Limb (tissue), 2 donors: ENCODE measurements around the gene P2RX2.

ENCODE experiments used
- DNase-seq, 2 donors: peaks; one replicate each; pipeline ENCODE4 v3.0.0-alpha.2; 2016; ENCODE audit errors: extremely low spot score in 2 of 2

P2RX2 gene

GRCh38 chr12:132635076-132635955, 16.7 kb downstream of the P2RX2 start:
- no peak for DNase-seq

DNA sequence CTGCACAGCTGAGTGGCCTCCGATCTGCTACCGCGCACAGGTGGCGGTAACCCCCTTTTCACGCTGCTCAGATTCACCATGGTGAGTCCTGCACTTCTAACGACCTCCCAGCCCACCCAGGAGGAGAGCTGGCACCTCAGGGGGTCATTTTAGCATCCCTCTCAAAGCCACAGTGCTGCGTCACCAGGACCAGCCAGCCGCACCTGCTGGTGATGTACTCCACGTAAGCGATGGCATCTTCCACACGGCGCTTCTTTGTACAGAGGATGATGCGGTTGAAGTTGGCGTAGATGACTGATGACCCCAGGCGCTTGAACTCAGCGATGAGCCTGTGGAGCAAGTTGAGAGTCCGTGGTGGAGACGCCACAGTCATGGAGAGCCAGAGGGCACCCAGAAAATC, 19.2 kb downstream of the P2RX2 start:
- DNase-seq, result no peak

DNA sequence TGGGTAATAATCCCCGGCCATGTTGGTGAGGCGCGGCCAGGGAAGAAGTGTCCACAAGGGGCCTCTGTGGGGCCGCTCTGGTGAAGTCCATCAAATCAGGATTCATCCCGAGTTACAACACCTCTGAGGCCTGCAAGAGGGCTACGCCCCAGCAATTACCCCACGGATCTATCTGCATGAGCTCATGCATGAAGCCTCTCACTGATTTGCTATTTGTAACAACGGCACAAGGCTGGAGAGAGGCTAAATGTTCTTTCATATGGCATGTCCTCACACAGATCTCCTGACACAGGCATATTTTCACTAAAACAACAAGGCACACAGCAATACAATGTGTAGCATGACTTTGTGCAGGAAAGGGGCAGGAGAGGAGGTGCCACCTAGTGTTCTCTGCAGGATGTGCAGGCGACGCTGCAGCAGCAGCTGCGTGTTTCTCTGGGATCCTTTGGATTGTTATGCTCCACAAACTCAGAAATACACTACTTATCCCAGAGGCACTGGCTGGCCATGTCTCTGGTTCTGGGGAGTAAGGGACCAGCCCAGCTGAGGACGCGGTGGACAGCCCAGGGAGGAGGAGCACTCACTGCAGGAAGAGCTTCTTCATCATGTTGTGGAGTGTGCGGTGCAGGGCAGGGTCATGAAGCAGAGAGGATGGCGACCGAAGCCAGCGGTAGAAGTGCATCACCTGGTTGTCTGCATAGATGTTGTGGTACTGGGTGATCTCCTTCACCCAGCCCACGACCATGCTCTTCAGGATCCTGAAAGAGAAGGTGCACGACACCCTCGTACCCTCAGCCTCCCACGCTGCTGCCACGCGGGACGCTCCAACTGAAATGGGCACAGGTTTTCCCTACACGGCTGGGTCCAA, 20.2 kb downstream of the P2RX2 start:
- no peak for DNase-seq

DNA sequence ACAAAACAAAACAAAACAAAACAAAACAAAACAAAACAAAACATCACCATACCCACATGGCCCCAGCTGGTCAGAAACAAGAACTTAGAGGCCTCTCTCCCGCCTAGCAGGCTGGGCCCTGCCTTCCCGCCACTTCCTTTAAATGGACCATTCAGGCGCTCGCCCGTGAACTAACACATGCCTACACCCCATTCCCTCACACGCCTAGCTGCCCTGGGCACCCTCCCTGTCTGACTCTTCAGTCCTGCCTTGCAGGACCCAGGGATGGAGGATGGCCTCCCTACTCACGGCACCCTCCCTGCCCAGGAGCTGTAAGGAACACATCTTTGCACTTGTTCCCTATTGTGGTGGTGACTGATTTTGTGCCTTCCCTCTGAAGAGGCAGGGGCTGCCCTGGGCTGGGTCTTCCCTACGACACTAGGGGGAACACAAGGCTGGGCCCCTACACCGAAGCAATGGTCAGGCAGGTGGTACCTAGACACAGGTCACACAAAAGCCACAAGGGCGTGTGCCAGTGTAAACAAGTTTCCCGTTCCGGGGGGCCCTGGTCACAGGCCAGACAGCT, 21.5 kb downstream of the P2RX2 start:
- no peak for DNase-seq

- no peak for DNase-seq
Observed at GRCh38 chr12:132640936-132641335, 22.4 kb downstream of the P2RX2 start.

DNA sequence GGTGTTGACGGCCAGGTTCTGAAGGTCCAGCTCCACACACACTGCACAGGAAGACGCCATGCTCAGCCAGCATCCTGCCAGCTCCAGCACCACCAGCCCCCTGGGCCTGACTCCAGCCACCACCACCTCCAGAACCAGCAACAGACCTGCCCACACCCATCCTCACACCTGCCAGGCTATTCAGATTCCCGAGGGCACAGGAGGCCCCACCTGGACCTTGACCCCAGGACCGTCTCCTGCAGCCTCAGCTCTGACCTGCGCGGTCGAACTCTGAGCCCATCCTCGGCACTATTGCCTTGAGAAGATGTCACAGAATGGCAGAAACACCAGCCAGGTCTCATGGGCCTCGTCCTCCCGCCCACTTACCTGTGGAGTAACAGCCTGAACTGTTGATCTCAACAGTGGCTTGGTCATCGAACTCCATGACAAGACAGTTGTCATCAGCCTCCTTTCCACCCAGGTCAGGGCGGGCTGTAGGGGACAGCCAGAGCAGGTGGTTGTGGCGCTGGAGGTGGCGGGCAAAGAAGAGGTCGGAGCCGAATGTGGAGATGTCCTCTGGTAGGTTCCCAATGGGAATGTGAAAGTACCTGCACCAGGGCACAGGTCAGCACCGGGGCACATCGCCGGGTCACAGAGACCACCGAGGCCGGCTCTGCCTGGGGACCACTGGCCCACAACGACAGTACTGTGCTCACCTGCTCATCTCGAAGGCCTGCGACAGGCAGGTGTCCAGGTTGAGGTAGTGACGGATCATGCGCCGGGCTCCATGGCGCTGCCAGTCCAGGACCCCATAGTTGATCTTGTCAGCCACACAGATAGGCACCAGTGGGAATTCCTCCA, 23.5 kb downstream of the P2RX2 start:
- no peak for DNase-seq

DNA sequence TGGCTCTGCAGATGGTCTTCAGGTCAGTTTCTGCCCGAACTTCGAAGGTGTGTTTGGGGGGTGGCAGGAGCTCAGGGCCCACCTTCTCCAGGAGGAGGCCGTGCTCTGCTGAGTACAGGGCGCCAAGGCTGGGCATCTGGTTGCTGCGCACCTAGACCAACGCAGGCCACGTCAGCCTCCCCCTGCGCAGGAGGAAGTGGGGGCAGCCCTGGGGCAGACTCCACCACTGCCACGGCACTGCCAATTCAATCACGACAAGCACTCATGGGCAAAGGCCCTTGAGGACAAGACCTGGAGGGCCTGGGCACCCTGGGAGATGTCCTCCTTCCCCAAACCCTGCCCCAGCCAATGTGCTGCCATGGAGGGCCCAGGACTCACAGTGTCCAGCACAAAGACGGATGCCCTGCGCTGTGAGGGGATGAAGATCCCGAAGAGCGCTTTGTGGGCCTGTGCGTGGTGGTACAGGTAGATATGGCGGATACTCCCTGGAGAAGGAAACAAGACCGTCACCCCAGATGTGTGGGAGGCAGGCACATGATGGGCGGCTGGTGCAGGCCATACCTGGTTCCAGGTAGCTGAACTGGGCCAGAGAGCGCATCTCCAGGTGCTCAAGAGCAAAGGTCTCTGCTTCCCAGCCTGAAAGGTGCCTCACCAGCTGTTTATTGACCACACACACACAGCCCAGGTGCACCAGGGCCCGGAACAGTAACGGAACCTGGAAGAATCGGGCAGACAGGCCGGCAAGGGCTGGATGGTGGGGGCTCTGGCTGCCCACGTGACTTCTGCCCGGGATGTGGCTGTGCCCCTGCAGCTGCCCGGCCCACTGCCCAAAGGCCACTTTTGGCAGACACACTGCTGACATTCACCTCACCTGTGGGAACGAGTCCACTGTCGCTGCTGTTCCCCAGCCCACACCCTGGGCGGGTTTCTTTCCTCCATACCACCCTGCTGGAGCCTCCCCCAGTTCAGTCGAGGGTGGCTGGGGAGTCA, 24.6 kb downstream of the P2RX2 start:
- DNase-seq, result no peak

DNA sequence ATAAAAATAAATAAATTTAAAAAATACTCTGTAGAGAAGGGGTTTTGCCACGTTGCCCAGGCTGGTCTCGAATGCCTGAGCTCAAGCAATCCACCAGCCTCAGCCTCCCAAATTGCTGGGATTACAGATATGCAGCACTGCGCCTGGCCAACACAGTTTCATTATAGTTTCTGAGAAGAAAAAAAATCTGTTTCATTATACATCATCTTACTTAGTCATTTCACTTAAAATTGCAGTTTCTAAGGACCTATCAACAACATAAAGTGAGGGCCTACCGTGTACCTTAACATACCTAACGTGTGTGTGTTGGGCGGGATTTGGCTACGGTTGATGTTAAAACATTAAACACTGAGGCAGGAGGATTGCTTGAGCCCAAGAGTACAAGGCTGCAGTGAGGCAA, 28.3 kb downstream of the P2RX2 start:
- DNase-seq, result no peak

DNA sequence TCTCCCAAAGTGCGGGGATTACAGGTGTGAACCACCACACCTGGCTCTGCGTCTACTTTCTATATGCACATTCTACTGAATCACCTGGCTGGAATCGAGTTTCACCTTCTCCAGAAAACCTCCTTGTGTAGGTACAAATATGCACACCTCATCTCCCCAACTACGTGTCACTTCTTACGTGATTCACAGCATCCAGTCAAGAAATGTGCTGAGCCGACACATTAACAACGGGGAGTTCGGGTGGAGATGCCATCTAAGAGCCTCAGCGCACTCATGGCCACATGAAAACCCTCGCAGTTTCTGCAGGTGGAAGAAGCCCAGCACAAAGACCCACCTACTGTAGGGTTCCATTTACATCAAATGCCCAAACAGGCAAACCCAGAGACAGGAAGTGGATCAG, 29.3 kb downstream of the P2RX2 start:
- no peak for DNase-seq

- DNase-seq, result no peak
Observed at GRCh38 chr12:132648616-132649225, 30.1 kb downstream of the P2RX2 start.

DNA sequence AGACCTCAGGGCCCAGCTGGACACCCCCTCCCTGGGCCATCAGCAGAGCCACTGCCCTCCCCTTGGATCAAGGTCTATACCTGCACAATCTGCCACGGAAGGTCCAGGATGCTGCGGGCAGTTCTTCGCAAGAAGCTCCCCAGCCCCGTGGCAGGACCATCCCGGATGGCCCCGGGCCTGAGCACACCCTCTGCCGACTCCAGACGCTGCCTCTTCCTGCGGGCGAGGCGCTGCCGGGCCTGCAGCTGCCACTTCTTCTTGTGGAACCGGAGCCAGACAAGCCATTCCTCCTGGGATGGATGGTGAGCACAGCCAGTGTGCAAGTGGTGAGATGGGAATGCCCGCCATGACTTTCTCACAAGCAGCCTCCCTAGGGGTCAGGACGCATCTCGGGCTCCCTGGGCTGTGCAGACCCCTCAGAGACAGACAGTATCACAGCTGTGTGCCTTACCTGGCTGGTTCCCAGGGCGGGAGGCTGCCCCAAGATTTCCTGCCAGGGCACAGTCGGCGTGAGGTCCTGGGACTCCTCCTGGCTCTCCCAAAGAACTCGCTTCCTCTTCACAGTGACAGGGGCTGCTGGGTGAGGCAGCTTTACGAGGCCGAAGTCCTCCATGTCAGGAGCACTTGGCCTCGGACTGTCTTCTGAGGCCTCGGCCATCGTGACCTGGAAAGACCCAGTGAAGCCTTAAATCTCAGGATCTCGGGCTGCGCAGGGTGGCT, 30.8 kb downstream of the P2RX2 start:
- DNase-seq, result no peak

DNA sequence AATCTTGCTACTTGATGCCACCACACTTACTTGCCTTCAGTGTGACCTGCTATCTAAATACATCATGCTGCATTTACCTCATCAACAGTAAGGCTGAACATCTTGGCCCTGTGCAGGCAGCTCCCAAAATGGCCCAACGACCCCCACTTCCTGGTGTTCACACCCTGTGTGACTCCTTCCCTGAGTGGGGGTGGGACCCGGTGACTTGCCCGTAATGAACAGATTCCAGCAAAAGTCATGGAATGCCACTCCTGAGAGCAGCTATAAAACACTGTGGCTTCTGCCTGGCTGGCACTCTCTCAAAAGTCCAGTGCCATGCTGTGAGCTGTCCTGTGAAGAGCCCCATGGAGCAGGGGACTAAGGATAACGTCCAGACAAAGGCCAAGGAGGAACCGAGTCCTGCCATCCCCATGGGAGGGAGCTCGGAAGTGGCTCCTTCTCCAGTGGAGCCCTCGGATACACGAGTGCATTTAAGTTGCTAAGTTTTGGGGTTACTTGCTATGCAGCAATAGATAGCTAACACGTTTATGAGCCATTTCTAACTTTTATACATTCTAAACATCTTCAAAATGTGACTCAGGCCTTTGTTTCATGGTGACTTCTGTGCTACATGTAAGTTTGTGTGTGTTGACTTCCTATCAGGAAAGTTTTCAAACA, 33.0 kb downstream of the P2RX2 start:
- DNase-seq, result no peak

GRCh38 chr12:132653567-132654290, 35.2 kb downstream of the P2RX2 start:
- DNase-seq, result no peak

DNA sequence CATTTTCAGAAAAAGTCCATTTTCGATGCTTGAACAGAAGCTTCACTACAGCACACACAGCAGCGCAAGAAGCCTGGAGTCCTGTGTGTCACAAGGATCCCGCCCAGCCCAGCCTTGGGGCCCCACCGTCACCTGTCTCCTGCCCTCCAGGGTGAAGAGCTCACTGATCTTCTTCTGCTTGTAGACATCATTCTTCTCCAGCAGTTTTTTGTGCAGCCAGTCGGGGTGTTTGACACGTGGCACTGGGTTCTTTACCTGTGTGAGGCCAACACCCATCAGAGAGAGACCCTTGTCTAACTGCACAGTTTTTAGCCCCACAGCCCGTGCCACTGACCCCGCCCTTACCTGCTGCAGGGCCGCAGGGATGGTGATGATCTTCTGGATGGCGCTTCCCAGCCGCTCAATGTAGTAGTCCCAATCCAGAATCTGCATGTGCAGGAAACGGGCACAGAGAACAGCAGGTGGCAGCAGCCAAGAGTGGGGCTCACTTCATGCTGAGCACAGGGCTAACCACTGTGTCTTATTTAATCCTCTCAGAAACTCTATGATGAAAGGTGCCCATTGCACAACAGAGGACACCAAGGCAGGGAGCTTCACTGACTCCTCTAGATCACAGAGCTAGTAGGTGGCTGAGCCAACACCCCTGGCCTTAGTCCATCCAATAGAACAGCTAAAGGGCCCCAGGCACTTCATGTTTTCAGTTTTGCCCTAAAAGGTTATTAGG, 38.6 kb downstream of the P2RX2 start:
- DNase-seq, result no peak

DNA sequence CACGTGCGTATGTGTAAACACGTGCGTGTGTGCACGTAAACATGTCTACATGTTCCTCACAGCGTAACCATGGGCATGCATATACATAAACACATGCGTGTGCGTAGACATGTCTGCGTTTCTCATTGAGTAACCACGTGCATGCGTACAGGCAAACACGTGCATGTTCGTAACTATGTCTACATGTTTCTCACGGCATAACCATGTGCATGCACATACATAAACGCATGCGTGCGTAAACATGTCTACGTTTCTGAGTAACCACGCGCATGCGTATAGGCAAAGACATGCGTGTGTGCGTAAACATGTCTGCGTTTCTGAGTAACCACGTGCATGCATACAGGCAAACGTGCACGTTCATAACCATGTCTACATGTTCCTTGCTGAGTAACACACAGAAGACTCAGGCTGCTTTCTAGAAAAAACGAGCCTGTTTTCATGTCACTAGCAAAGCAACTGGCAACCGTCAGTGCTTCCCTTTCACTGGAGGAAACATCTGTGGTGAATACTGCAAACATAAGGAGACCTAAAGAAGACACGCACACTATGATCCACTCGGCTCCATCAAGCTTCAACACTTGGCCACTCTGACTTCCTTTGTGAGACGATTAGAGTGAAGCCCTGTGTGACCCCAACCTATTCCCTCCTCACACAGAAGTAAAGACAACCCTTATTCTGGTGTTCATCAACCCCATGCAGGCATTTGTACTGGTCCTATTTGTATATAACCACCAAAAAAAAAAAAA, 39.7 kb downstream of the P2RX2 start:
- no peak for DNase-seq

- DNase-seq, result no peak
Observed at GRCh38 chr12:132659146-132659545, 40.6 kb downstream of the P2RX2 start.
